ENCODE measurements around the gene MIPOL1.
"Not testable (repeated sequence)": the region's sequence is repeated elsewhere in the genome, so short reads cannot be mapped to it uniquely, and the experiment has no call there.

MIPOL1 gene

GRCh38 chr14:37284760-37285159 is 87.0 kb downstream of the MIPOL1 start:
- no peak for DNase-seq (ENCODE audit: low spot score)

DNA sequence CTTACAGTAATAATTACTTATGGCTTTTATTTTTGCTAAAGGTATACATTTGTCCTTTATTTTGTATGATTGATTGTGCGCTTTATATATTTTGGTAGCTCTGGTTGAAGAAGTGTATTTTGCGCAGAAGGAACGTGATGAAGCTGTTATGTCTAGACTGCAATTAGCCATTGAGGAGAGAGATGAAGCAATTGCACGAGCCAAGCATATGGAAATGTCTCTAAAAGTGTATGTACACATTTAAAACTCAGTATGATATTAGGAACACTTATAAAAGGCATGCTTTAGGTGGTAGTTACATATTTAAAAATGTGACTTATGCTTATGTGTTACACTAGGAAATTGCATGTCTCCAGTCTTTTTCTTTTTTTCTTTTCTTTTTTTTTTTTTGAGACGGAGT is 87.5 kb downstream of the MIPOL1 start:
- no peak for DNase-seq (ENCODE audit: low spot score)

DNA sequence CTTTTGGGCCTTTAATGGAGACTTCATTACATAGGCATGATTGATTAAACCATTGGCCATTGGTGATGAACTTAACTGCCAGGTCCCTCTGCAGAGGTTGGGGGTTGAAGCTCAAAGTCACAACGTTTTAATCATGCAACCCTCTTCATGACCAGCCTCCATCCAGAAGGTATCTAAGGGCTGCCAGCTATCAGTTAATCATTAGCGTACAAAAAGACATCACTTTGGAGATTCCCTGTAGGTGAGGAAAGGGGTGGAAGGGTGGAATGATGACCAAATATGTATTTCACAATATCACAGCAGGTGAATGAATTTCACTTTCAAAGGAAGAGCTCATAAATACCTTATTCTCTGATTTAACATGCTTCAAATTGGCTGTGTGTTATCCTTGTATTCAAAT is 92.0 kb downstream of the MIPOL1 start:
- DNase-seq (ENCODE audit: low spot score) = no peak

DNA sequence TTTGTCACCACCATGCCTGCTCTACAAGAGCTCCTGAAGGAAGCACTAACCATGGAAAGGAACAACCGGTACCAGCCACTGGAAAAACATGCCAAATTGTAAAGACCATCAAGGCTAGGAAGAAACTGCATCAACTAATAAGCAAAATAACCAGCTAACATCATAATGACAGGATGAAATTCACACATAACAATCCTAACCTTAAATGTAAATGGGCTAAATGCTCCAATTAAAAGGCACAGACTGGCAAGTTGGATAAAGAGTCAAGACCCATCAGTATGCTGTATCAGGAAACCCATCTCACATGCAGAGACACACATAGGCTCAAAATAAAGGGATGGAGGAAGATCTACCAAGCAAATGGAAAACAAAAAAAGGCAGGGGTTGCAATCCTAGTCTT is 97.5 kb downstream of the MIPOL1 start:
- not testable (repeated sequence) for DNase-seq (ENCODE audit: low spot score)

GRCh38 chr14:37311252-37311651 is 113.5 kb downstream of the MIPOL1 start:
- DNase-seq (ENCODE audit: low spot score) = no peak

DNA sequence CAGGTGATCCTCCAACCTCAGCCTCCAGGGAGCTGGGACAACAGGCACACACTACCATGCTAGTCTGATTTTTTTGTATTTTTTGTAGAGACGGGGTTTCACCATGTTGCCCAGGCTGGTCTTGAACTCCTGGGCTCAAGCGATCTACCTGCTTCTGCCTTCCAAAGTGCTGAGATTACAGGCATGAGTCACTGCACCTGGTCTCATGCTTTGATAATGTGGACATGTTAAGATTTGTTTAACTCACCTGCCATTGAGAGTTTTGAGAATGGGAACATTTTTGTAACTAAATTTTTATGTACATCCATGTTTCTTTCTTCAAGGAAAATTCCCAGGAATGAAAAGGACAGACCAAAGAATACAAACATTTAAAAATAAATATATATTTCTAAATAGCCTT is 121.2 kb downstream of the MIPOL1 start:
- DNase-seq (ENCODE audit: low spot score) = no peak

DNA sequence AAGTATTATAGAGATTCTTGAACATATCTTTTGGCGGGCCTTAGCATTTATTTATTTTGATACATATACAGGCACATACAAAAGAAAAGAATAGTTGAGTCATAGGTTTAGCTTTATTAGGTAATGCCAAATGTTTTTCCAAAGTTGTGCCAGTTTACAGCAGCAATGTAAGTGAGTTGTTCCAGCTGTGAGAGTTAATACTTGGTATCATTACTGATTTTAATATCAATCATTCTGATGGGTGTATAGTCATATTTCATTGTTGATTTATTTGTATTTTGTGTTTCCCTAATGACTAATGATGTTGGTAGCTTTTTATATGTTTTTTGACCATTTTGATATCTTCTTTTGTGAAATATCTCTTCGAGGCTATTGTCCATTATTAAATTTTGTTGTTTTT is 122.4 kb downstream of the MIPOL1 start:
- DNase-seq (ENCODE audit: low spot score) = no peak

- DNase-seq (ENCODE audit: low spot score) = no peak
Measured at GRCh38 chr14:37325332-37325731, 127.6 kb downstream of the MIPOL1 start.

DNA sequence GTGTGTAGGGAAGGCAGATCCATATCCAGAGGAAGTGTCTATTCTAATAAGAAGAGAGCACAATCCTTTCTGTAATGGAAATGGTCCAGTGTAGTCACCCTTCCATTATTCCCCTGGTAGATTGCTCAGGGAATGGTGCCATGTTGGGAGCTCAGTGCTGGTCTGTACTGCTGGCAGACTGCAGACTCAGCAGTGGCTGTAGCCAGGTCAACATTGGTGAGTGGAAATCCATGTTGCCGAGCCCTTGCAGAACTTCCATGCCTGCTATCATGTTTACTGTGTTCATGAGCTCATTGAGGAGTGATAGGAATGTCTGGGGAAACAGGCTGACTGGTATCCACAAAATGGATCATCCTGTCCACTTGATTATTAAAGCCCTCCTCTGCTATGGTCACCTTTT is 128.7 kb downstream of the MIPOL1 start:
- DNase-seq (ENCODE audit: low spot score) = no peak

DNA sequence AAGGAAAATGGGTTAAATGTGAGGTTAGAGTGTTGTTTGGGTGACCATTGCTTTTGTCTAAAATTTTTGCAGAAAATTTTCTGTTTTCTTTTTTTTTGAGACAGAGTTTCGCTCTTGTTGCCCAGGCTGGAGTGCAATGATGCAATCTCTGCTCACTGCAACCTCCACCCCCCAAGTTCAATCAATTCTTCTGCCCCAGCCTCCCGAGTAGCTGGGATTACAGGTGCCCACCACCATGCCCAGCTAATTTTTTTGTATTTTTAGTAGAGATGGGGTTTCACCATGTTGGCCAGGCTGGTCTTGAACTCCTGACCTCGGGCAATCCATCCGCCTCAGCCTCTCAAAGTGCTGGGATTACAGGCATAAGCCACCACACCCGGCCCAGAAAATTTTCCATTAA is 130.2 kb downstream of the MIPOL1 start:
- DNase-seq (ENCODE audit: low spot score) = not testable (repeated sequence)

DNA sequence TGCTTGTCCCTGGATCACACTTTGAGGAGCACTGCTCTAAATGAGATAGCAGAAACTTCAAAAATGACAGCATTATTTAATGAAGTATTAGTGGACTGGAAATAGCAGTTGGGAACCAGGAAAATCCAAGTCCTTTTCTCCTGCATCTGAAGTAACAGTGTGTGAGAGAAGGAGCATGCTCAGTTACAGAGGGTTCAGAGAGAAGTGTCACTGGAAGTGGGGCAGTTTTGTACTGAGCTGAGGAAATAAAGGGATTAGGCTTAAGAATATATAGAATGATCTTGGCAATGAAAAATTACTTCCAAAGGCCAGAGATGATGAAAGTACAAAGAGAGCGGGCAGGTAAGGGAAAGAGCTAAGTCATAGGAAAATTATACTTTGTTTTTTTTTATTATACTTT is 130.9 kb downstream of the MIPOL1 start:
- DNase-seq (ENCODE audit: low spot score) = no peak

- no peak for DNase-seq (ENCODE audit: low spot score)
Measured at GRCh38 chr14:37329189-37330001, 131.7 kb downstream of the MIPOL1 start.

DNA sequence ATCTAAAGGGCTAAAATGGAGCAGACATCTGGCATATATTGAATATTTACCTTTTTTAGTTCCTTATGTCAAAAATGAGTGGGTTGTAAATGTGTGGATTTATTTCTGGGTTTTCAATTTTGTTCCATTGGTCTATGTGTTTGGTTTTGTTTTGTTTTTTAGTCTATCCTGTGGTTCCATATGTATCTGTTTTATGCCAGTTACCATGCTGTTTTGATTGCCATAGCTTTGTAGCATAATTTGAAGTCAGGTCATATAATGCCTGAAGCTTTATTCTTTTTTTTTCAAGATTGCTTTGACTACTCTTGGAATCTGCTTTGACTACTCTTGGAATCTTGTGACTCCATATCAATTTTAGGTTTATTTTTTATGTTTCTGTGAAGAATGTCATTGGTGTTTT is 133.2 kb downstream of the MIPOL1 start:
- DNase-seq (ENCODE audit: low spot score) = no peak

DNA sequence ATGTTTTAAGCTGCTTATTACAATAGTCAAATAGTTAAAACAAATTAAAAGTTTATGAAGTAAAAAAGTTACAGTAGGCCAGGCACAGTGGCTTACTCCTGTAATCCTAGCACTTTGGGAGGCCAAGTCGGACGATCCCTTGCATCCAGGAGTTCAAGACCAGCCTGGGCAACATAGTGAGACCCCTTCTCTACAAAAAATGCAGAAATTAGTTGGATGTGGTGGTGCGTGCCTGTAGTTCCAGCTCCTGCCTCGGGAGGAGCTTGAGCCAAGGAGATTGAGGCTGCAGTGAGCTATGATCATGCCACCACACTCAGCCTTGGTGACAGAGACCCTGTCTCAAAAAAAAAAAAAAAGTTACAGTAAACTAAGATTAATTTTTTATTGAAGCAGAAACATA is 142.6 kb downstream of the MIPOL1 start:
- no peak for DNase-seq (ENCODE audit: low spot score)

- no peak for DNase-seq (ENCODE audit: low spot score)
Measured at GRCh38 chr14:37343307-37344094, 145.8 kb downstream of the MIPOL1 start.

DNA sequence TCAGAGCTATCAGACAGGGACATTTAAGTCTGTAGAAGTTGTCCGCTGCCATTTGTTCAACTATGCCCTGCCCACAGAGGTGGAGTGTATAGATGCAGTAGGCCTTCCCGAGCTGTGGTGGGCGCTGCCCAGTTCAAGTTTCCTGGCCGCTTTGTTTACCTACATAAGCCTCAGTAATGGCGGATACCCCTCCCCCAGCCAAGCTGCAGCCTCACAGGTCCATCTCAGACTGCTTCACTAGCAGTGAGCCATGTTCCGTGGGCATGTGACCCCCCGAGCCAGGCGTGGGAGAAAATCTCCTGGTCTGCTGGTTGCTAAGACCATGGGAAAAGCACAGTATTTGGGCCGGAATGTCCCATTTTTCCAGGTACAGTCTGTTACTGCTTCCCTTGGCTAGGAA is 165.9 kb downstream of the MIPOL1 start:
- DNase-seq (ENCODE audit: low spot score) = no peak

- DNase-seq (ENCODE audit: low spot score) = no peak
Measured at GRCh38 chr14:37369425-37369824, 171.7 kb downstream of the MIPOL1 start.

- no peak for DNase-seq (ENCODE audit: low spot score)
Measured at GRCh38 chr14:37375566-37375965, 177.8 kb downstream of the MIPOL1 start.

- DNase-seq (ENCODE audit: low spot score) = peak; percentile 8
Measured at GRCh38 chr14:37376944-37377609, 179.3 kb downstream of the MIPOL1 start.

GRCh38 chr14:37384870-37385596 is 187.3 kb downstream of the MIPOL1 start:
- no peak for DNase-seq (ENCODE audit: low spot score)

GRCh38 chr14:37397157-37397940 is 199.6 kb downstream of the MIPOL1 start:
- DNase-seq (ENCODE audit: low spot score) = not testable (repeated sequence)

DNA sequence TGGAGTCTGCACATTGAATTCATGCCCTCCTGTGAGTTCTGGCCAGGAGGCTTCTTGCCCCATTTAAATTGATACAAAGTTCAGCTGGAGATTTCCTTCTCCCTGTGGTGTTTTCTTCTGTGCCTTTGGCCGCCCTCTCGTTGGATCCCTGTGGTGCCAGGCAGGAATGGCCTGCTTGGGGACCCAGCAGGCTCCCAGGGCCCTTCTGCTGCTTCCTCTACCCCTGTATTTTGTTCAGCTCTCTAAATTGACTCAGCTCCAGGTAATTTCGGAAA is 200.1 kb downstream of the MIPOL1 start:
- DNase-seq (ENCODE audit: low spot score) = no peak

All from AG20443 (cell line).